Neuronal stem cell (in vitro differentiated cells): ENCODE measurements around the gene ZNF276.
"Not testable (repeated sequence)": the region's sequence is repeated elsewhere in the genome, so short reads cannot be mapped to it uniquely, and the experiment has no call there.

ENCODE experiments used
- DNase-seq: peaks from one replicate; pipeline ENCODE4 v3.0.0-alpha.2; 2013; ENCODE audit warnings: low spot score
- H2AFZ ChIP-seq: one replicate; pipeline ENCODE4 v1.6.1; 2013; ENCODE audit warnings: mild to moderate bottlenecking, low read length, inconsistent platforms
- H2AK5ac ChIP-seq: 2 replicates; pipeline ENCODE4 v1.6.1; 2013; ENCODE audit warnings: low read depth, mild to moderate bottlenecking, inconsistent platforms, low read length, moderate library complexity, mixed read lengths
- H2BK120ac ChIP-seq: 2 replicates; pipeline ENCODE4 v1.6.1; 2013; ENCODE audit warnings: low read depth, mild to moderate bottlenecking, inconsistent platforms, low read length, moderate library complexity, mixed read lengths
- H2BK12ac ChIP-seq: one replicate; pipeline ENCODE4 v1.6.1; 2013; ENCODE audit warnings: low read length, inconsistent platforms
- H2BK15ac ChIP-seq: 2 replicates; pipeline ENCODE4 v1.6.1; 2013; ENCODE audit warnings: mild to moderate bottlenecking, low read length, inconsistent platforms, mixed read lengths
- H2BK5ac ChIP-seq: one replicate; pipeline ENCODE4 v1.6.1; 2013; ENCODE audit warnings: inconsistent platforms, mild to moderate bottlenecking, low read length, moderate library complexity
- H3K14ac ChIP-seq: one replicate; pipeline ENCODE4 v1.6.1; 2013; ENCODE audit warnings: low read length, inconsistent platforms
- H3K18ac ChIP-seq: 2 replicates; pipeline ENCODE4 v1.6.1; 2013; ENCODE audit warnings: low read length, inconsistent platforms
- H3K23ac ChIP-seq: 2 replicates; pipeline ENCODE4 v1.6.1; 2013; ENCODE audit warnings: low read depth, mild to moderate bottlenecking, mixed read lengths, low read length, inconsistent platforms; ENCODE audit not compliant: poor library complexity
- H3K27ac ChIP-seq: replicated peaks from 3 replicates; pipeline ENCODE4 v1.5.1; 2013; ENCODE audit warnings: low read length, inconsistent platforms
- H3K27me3 ChIP-seq, 3 experiments: 2 replicates each; pipeline ENCODE4 v1.6.1; 2013; ENCODE audit warnings: low read length in 3 of 3, mild to moderate bottlenecking in 2 of 3, inconsistent platforms in 1 of 3, low read depth in 1 of 3, mixed read lengths in 1 of 3, moderate library complexity in 1 of 3; ENCODE audit not compliant: control insufficient read depth in 3 of 3, insufficient read depth in 3 of 3
- H3K36me3 ChIP-seq, 2 donors: replicated peaks in 1 of 2; 2 replicates each; pipeline ENCODE4 v1.6.1; 2013; ENCODE audit warnings: low read length in 2 of 2; ENCODE audit not compliant: control insufficient read depth in 2 of 2, insufficient read depth in 2 of 2
- H3K4ac ChIP-seq: 2 replicates; pipeline ENCODE4 v1.6.1; 2013; ENCODE audit warnings: inconsistent platforms, mild to moderate bottlenecking, low read length, moderate library complexity
- H3K4me1 ChIP-seq, 2 donors: 1 replicate in 1 of 2; 2 replicates in 1 of 2; pipeline ENCODE4 v1.6.1; 2013; ENCODE audit warnings: low read length in 2 of 2, low read depth in 1 of 2; ENCODE audit not compliant: control insufficient read depth in 2 of 2, insufficient read depth in 1 of 2
- H3K4me2 ChIP-seq: one replicate; pipeline ENCODE4 v1.6.1; 2013; ENCODE audit warnings: mild to moderate bottlenecking, low read length, inconsistent platforms; ENCODE audit not compliant: insufficient read depth, poor library complexity, severe bottlenecking
- H3K4me3 ChIP-seq, 2 donors: 2 replicates each; pipeline ENCODE4 v1.5.1; 2013; ENCODE audit warnings: low read length in 2 of 2, mild to moderate bottlenecking in 2 of 2, inconsistent platforms in 1 of 2, moderate library complexity in 1 of 2
- H3K79me1 ChIP-seq: one replicate; pipeline ENCODE4 v1.6.1; 2013; ENCODE audit warnings: low read depth, mild to moderate bottlenecking, inconsistent platforms, low read length, moderate library complexity
- H3K9ac ChIP-seq: one replicate; pipeline ENCODE4 v1.6.1; 2013; ENCODE audit warnings: mild to moderate bottlenecking, low read depth, low read length, inconsistent platforms; ENCODE audit not compliant: poor library complexity
- H3K9me3 ChIP-seq, 2 donors: replicated peaks in 1 of 2; 2 replicates each; pipeline versions ENCODE3 to v1.6.1; 2013; ENCODE audit warnings: low read length in 2 of 2, mild to moderate bottlenecking in 2 of 2, inconsistent platforms in 1 of 2, low read depth in 1 of 2, mixed read lengths in 1 of 2, moderate library complexity in 1 of 2; ENCODE audit not compliant: control insufficient read depth in 2 of 2, insufficient read depth in 1 of 2
- H4K8ac ChIP-seq: one replicate; pipeline ENCODE4 v1.6.1; 2013; ENCODE audit warnings: low read depth, mild to moderate bottlenecking, inconsistent platforms, low read length, moderate library complexity
- H4K91ac ChIP-seq: one replicate; pipeline ENCODE4 v1.6.1; 2013; ENCODE audit warnings: low read length, low read depth, mild to moderate bottlenecking, inconsistent platforms; ENCODE audit not compliant: poor library complexity
- WGBS, 2 donors: extraction: QIAGEN DNeasy Blood & Tissue Kit; methylation state at CpG; one replicate each; pipeline ENCODE4 v1.1.7; 2013; ENCODE audit warnings: missing lambda C conversion rate in 2 of 2, mixed read lengths in 1 of 2; ENCODE audit not compliant: insufficient read length in 2 of 2, insufficient replicate concordance in 1 of 2; ENCODE audit errors: extremely low coverage in 2 of 2; 5-methylcytosine and 5-hydroxymethylcytosine counted together

ZNF276 gene

GRCh38 chr16:89782489-89782888, 61.2 kb downstream of the ZNF276 start:
- peaks cover 29 to 92% of the 10 kb centered on the region in 2 donors for H3K36me3 ChIP-seq
- no peaks in the 10 kb centered on the region for H3K27me3 ChIP-seq
- no peak overlapping the region for H2BK12ac ChIP-seq
- no peak overlapping the region for H4K8ac ChIP-seq
- H3K9ac ChIP-seq: no peak overlapping the region
- no peak overlapping the region for H3K23ac ChIP-seq
- H3K4me3 ChIP-seq: no peak overlapping the region
- H3K14ac ChIP-seq: no peak overlapping the region
- no peak overlapping the region for H4K91ac ChIP-seq
- no peak overlapping the region for H2BK15ac ChIP-seq
- no peak overlapping the region for H3K4ac ChIP-seq
- H3K9me3 ChIP-seq: no peaks in the 10 kb centered on the region
- no peak for DNase-seq
- H2AFZ ChIP-seq: no peak overlapping the region
- H3K18ac ChIP-seq: no peak overlapping the region
- H2BK5ac ChIP-seq: no peak overlapping the region
- H3K79me1 ChIP-seq: peaks cover 4% of the 10 kb centered on the region
- H3K4me1 ChIP-seq: no peaks in the 10 kb centered on the region
- H2BK120ac ChIP-seq: no peak overlapping the region
- H3K27ac ChIP-seq: no peak overlapping the region
- H3K4me2 ChIP-seq: no peak overlapping the region
- H2AK5ac ChIP-seq: no peak overlapping the region
- no CpG with 5 or more reads among the region's 6 CpGs for whole genome bisulfite sequencing, 2 donors

DNA sequence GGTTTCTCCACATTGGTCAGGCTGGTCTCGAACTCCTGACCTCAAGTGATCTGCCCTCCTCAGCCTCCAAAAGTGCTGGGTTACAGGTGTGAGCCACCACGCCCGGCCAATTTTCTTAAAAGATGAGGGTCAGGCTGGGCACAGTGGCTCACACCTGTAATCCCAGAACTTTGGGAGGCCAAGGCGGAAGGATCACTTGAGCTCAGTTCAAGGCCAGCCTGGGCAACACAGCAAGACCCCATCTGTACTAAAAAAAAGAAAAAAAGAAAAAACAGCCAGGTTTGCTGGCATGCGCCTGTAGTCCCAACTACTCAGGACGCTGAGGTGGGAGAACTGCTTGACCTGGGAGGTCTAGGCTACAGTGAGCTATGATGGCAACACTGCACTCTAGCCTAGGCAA, 62.6 kb downstream of the ZNF276 start:
- peaks cover 28 to 93% of the 10 kb centered on the region in 2 donors for H3K36me3 ChIP-seq
- not testable (repeated sequence) for H2BK15ac ChIP-seq, H2BK120ac ChIP-seq, H3K27me3 ChIP-seq, DNase-seq, H4K8ac ChIP-seq, H2AFZ ChIP-seq, H3K9me3 ChIP-seq, H3K14ac ChIP-seq, H3K4me1 ChIP-seq, H3K27ac ChIP-seq, H2AK5ac ChIP-seq, H3K18ac ChIP-seq, H3K23ac ChIP-seq, H3K4me2 ChIP-seq, H2BK12ac ChIP-seq, H4K91ac ChIP-seq, H3K79me1 ChIP-seq, H3K4ac ChIP-seq, H3K9ac ChIP-seq, H2BK5ac ChIP-seq, H3K4me3 ChIP-seq
- no CpG with 5 or more reads among the region's 6 CpGs for WGBS, 2 donors

- Histone ChIP-seq H3K9ac (no peak overlapping the region), H4K8ac (no peak overlapping the region), H3K9me3 (no peaks in the 10 kb centered on the region), H3K14ac (no peak overlapping the region), H2BK15ac (no peak overlapping the region), H3K36me3 (peaks cover 25 to 93% of the 10 kb centered on the region in 2 donors), H3K4me2 (no peak overlapping the region), H3K18ac (no peak overlapping the region), H3K27me3 (no peaks in the 10 kb centered on the region), H2BK120ac (no peak overlapping the region), H4K91ac (no peak overlapping the region), H3K27ac (no peak overlapping the region), H2BK5ac (no peak overlapping the region), H3K23ac (no peak overlapping the region), H2BK12ac (no peak overlapping the region), H3K79me1 (peaks cover 4% of the 10 kb centered on the region), H2AFZ (no peak overlapping the region), H3K4me3 (no peak overlapping the region), H3K4ac (no peak overlapping the region), H3K4me1 (no peaks in the 10 kb centered on the region), H2AK5ac (no peak overlapping the region)
- no peak for DNase-seq
- no CpG with 5 or more reads among the region's 7 CpGs for WGBS, 2 donors
These were observed 63.1 kb downstream of the ZNF276 start for GRCh38 chr16:89784406-89784805.

GRCh38 chr16:89785523-89786155, 64.3 kb downstream of the ZNF276 start:
- H4K8ac ChIP-seq: no peak overlapping the region
- no peak overlapping the region for H3K18ac ChIP-seq
- no peak overlapping the region for H3K23ac ChIP-seq
- H3K9me3 ChIP-seq: no peaks in the 10 kb centered on the region
- no peak overlapping the region for H2BK15ac ChIP-seq
- no peak overlapping the region for H2AK5ac ChIP-seq
- no CpG with 5 or more reads among the region's 11 CpGs for WGBS, 2 donors
- no peaks in the 10 kb centered on the region for H3K27me3 ChIP-seq
- no peak overlapping the region for H3K4me3 ChIP-seq
- no peak overlapping the region for H3K27ac ChIP-seq
- H3K4ac ChIP-seq: no peak overlapping the region
- H2AFZ ChIP-seq: no peak overlapping the region
- H2BK5ac ChIP-seq: no peak overlapping the region
- no peak overlapping the region for H3K9ac ChIP-seq
- no peak overlapping the region for H3K14ac ChIP-seq
- no peaks in the 10 kb centered on the region for H3K4me1 ChIP-seq
- no peak overlapping the region for H2BK120ac ChIP-seq
- no peak overlapping the region for H4K91ac ChIP-seq
- peaks cover 22 to 93% of the 10 kb centered on the region in 2 donors for H3K36me3 ChIP-seq
- H3K79me1 ChIP-seq: peaks cover 4% of the 10 kb centered on the region
- no peak overlapping the region for H3K4me2 ChIP-seq
- no peak for DNase-seq
- no peak overlapping the region for H2BK12ac ChIP-seq
